ENCODE data around the gene B3GLCT.

B3GLCT gene

GRCh38 chr13:31224963-31225559, 25.3 kb downstream of the B3GLCT start:
- no peak for DNase-seq

- no peak for DNase-seq
Measured at GRCh38 chr13:31225998-31226675, 26.4 kb downstream of the B3GLCT start.

- no peak for DNase-seq
Measured at GRCh38 chr13:31227063-31227462, 27.3 kb downstream of the B3GLCT start.

- no peak for DNase-seq
Measured at GRCh38 chr13:31227870-31228269, 28.1 kb downstream of the B3GLCT start.

GRCh38 chr13:31234729-31235128, 35.0 kb downstream of the B3GLCT start:
- DNase-seq = no peak

- no peak for DNase-seq
Measured at GRCh38 chr13:31236211-31236786, 36.5 kb downstream of the B3GLCT start.

- DNase-seq = no peak
Measured at GRCh38 chr13:31240921-31241320, 41.1 kb downstream of the B3GLCT start.

GRCh38 chr13:31242367-31242766, 42.6 kb downstream of the B3GLCT start:
- no peak for DNase-seq

- DNase-seq = no peak
Measured at GRCh38 chr13:31242916-31243315, 43.1 kb downstream of the B3GLCT start.

GRCh38 chr13:31245598-31246373, 46.0 kb downstream of the B3GLCT start:
- no peak for DNase-seq

GRCh38 chr13:31246918-31247317, 47.1 kb downstream of the B3GLCT start:
- no peak for DNase-seq

GRCh38 chr13:31248361-31248760, 48.6 kb downstream of the B3GLCT start:
- DNase-seq = no peak

GRCh38 chr13:31248965-31249539, 49.3 kb downstream of the B3GLCT start:
- DNase-seq = no peak

- DNase-seq = no peak
Measured at GRCh38 chr13:31250435-31250834, 50.7 kb downstream of the B3GLCT start.

GRCh38 chr13:31261241-31261640, 61.5 kb downstream of the B3GLCT start:
- DNase-seq = no peak

GRCh38 chr13:31263346-31263745, 63.6 kb downstream of the B3GLCT start:
- DNase-seq = no peak

- DNase-seq = no peak
Measured at GRCh38 chr13:31264151-31264550, 64.4 kb downstream of the B3GLCT start.

GRCh38 chr13:31267126-31267784, 67.5 kb downstream of the B3GLCT start:
- DNase-seq = no peak

- DNase-seq = no peak
Measured at GRCh38 chr13:31274390-31274789, 74.6 kb downstream of the B3GLCT start.

- DNase-seq = no peak
Measured at GRCh38 chr13:31276421-31276820, 76.6 kb downstream of the B3GLCT start.

GRCh38 chr13:31278869-31279268, 79.1 kb downstream of the B3GLCT start:
- no peak for DNase-seq

GRCh38 chr13:31282741-31283455, 83.1 kb downstream of the B3GLCT start:
- no peak for DNase-seq
